NCI-H460 (cell line): ENCODE data around the gene FER. TPM values are rescaled to one million over a fixed set of nuclear protein-coding genes. Genes with fewer than 3 reads are reported as not detected.
A peak's percentile ranks its signal among the peaks of the same experiment; 100 is the strongest.
"Not testable (repeated sequence)": the region's sequence is repeated elsewhere in the genome, so short reads cannot be mapped to it uniquely, and the experiment has no call there.

Source experiments
- DNase-seq: peaks from one replicate; pipeline ENCODE4 v3.0.0-alpha.2; 2016; ENCODE audit warnings: low read depth; ENCODE audit errors: extremely low read depth
- total RNA-seq: library from RNA; depleted of rRNA; stranded (reverse); fragments of >200 nt; shearing (Covaris generic); gene quantifications from 2 replicates; pipeline ENCODE4 v1.2.3, GENCODE V29; 2014

The FER gene
- total RNA-seq, 1 experiment from 2014 or later: 14.4 TPM

DNA sequence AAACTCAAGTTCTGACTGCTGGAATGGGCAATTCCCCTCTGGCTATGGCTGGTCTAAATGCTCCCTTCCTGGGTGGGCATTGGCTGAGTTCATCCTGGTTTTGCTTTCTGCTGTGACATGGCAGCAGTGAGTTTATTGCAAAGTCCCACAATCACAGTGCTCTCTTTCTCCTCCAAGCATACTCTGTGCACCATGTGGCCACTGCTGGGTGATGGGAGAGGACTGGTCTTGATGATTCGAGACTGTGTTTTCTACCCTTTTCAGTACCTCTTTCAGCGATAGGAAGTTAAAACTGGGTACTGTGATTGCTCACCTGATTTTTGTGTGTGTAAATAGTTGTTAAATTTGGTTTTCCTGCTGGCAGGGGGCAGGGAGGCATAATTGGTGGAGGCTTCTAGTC is 49.7 kb downstream of the FER start:
- no peak for DNase-seq

GRCh38 chr5:108797986-108798385 is 50.3 kb downstream of the FER start:
- DNase-seq: no peak

DNA sequence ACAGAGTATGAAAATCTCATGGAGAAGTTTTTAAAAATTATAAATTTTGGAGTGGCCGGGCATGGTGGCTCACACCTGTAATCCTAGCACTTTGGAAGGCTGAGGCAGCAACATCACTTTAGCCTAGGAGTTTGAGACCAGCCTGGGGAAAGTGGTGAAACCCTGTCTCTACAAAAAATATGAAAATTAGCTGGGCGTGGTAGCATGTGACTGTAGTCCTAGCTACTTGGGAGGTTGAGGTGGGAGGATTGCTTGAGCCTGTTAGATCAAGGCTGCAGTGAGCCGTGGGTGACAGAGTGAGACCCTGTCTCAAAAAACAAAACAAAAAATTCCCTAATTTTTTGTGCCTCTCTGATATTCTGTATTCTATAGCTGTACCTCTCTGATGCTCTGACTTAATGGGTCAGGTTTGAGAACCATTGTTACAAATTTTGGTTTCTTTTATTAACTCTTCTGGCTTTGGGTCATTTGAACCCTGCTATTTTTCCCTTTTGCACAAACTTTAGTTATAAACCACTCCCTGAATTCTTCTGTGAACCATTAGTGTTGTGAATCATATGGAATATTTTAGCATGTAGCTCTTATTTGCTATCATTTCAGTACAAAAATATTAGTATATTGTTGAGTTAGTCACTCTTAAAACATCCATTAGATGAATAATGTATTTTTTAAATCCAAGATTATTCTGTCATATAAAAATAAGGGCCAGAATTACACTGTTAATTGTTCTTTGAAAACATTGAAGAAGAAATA is 51.0 kb downstream of the FER start:
- no peak for DNase-seq

GRCh38 chr5:108801301-108801700 is 53.6 kb downstream of the FER start:
- DNase-seq: no peak

GRCh38 chr5:108801776-108802175 is 54.1 kb downstream of the FER start:
- DNase-seq: peak; percentile 77

GRCh38 chr5:108810717-108811116 is 63.0 kb downstream of the FER start:
- DNase-seq: no peak

GRCh38 chr5:108813673-108814072 is 66.0 kb downstream of the FER start:
- no peak for DNase-seq

DNA sequence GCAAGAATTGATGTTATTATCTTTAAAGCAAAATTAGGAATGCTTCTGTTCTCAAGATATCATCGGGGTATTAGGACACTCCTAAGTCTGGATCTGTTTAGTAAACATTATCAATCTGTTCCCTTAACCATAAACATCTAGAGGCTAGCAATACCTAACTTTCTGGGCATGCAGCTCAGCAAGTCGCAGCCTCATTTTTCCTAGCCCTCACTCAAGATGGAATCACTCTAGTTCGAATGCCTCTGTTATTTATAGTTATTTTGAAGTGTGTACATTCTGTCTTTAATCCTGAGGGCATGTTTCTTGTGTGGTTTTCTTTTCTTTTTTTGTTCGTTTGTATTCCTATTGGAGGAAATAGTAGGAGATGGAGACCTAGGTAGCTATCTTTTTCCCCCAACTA is 66.9 kb downstream of the FER start:
- no peak for DNase-seq

DNA sequence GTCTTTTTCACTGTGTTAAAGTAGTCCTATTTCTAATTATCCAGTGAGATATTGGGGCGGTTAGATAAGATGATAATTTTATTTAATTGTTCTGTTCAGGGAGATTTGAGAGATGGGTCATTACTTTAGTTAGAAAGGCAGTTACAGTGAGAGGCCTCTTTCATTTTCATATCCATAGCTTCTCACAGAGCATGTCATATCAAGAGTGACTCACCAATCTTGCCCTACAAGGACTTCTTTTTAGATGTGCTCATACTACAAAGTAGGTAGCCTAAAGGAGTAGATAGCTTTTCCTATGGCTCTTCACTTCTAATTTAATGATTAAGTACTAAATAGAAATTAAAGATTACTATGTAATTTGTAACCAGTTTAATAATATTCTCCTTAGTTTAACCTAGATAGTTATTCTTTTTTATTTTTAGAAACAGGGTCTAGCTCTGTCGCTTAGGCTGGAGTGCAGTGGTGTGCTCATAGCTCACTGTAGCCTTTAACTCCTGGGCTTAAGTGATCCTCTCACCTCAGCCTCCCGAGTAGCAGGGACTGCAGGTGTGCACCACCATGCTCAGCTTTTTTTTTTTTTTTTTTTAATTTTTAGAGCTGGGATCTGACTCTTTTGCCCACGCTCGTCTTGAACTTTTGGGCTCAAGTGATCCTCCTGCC is 71.0 kb downstream of the FER start:
- no peak for DNase-seq

DNA sequence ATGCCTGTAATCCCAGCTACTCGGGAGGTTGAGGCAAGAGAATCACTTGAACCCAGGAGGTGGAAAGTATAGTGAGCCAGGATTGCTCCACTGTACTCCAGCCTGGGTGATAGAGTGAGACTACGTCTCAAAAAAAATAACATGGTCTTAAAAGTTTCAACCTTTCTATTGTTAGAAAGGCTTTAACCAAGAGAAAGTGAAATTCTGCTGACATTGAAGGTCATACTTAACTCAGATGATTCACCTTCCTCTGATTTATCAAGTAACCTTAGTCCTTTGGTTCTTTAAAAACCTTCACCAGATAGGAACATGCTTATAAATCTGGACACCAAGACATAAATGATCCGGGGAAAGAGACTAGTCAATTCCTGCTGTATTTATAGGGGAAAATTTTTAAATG is 73.3 kb downstream of the FER start:
- no peak for DNase-seq

GRCh38 chr5:108822211-108822947 is 74.7 kb downstream of the FER start:
- no peak for DNase-seq

DNA sequence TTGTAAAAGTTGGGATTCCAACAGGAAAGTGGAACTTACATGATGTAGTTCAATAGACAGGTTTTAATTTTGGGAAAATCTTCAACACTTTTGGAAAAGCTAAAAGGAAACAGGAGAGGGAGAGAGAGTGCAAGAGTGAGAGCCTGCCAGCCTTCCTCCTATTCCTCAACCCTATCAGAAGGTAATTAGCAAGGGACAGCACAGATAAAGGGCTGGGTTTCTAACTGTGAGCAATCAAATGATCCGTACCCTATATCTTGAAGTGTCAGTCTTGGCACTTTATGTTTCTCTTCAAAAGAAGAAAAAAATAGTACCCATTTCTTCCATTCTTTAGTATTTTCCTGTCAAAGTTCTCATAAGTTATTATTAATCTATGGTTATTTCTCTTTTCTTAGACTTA is 79.4 kb downstream of the FER start:
- no peak for DNase-seq

GRCh38 chr5:108830705-108831276 is 83.1 kb downstream of the FER start:
- no peak for DNase-seq

GRCh38 chr5:108836492-108836891 is 88.8 kb downstream of the FER start:
- DNase-seq: no peak

GRCh38 chr5:108842260-108842941 is 94.7 kb downstream of the FER start:
- DNase-seq: not testable (repeated sequence)

GRCh38 chr5:108851129-108851528 is 103.4 kb downstream of the FER start:
- not testable (repeated sequence) for DNase-seq

DNA sequence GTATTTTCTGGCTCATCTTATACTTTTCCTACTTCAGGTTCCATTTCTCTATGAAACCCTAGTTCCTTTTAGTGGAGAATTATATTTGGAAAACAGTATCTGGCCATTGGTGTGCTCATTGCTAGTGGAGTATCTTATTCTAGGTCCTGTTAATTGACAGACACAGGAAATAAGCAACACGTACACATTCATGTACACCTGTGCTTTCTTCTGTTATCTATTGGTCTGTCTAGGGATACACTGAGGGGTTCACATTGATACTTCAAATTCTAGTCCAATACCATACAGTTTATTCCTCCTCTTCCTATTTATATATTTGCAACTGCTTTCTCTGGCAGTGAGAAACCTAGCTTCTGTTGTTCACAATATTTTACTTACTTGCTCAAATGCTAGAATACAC is 110.2 kb downstream of the FER start:
- no peak for DNase-seq

- no peak for DNase-seq
Measured at GRCh38 chr5:108858959-108859358, 111.3 kb downstream of the FER start.

DNA sequence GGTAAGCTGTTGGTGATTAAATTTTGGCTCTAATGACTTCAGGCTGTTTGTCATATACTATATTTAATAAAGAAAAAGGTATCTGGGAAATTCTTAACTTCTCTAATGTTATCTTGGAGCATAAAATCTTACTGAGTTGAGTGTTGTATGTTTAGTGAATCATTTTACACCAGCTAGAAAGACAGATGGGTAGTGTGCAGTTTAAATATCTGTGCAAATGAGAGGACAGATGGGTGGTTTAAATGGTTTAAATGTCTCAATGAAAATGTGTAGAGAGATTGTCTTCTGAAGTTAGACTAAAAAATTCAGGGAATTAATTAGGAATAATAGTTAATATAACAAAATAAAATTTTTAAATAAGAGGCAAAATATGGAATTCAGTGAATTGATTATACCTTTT is 114.5 kb downstream of the FER start:
- no peak for DNase-seq

- DNase-seq: not testable (repeated sequence)
Measured at GRCh38 chr5:108866097-108866496, 118.4 kb downstream of the FER start.

- no peak for DNase-seq
Measured at GRCh38 chr5:108867656-108868055, 120.0 kb downstream of the FER start.
